ENCODE measurements around the gene LRRC10B. TPM values are rescaled to one million over a fixed set of nuclear protein-coding genes. Genes with fewer than 3 reads are reported as not detected.
A peak's percentile ranks its signal among the peaks of the same experiment; 100 is the strongest.

The LRRC10B gene
- total and polyA plus RNA-seq, 2 experiments from 2014 or later = 0.43 to 0.68 TPM

DNA sequence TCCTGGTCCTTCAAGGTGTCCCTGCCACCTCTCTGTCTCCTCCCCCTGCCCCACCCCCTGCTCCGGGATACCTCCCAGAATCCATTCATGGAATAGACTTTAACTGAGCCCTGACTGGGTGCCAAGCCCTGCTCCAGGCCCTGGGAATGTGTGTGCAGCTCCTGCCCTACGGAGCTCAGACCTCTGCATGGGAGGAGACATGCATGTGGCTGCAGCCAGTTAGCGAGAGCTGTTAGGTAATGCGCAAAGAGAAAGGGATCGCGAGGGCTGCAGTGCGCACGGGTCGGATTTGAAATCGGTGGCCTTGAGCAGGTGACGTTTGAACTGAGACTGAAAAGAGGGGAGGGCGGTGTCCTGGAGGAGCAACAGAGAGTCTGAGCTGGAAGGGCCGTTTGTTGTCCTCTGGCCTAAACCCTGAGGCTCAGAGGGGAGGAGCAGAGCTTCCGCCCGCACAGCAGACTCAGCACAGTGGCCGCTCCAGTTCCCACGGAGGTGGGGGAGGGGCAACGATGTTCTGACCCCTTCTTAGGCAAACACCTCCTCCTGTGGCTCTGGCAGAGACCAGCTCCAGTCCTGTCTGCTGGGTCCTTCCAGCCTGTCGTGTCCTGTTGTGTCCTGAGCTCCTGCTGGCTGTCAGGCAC lies 19.8 kb upstream of the LRRC10B start:
- Histone ChIP-seq H3K4me1 (ENCODE audit: insufficient read depth) (peaks cover 24% of the 10 kb centered on the region), H3K9me3 (ENCODE audit: low read depth) (no peaks in the 10 kb centered on the region), H4K20me1 (ENCODE audit: insufficient read depth, poor library complexity, severe bottlenecking) (no peaks in the 10 kb centered on the region), H3K27me3 (no peaks in the 10 kb centered on the region), H3K36me3 (replicated peaks; ENCODE audit: insufficient read depth, low read depth) (no peaks in the 10 kb centered on the region), H3K4me2 (peak overlapping the region; percentile 66), H3K9me2 (replicated peaks; ENCODE audit: insufficient read depth) (no peaks in the 10 kb centered on the region), H3K79me2 (no peaks in the 10 kb centered on the region), H3K27ac (peak overlapping the region; percentile 26), H2AFZ (peak overlapping the region; percentile 9), H3K4me3 (no peak overlapping the region)
- 9% methylated on average over 19 of the region's 19 CpGs for WGBS (ENCODE audit: low lambda C conversion rate, missing lambda C conversion rate)
- peak; percentile 77 for DNase-seq (ENCODE audit: low spot score)
- TF ChIP-seq EZH2phosphoT487 (IDR thresholded peaks at IDR 0.05; ENCODE audit: low read depth, severe bottlenecking, unreplicated experiment) (no peak), EZH2 (IDR thresholded peaks at IDR 0.05; ENCODE audit: borderline replicate concordance) (no peak)
- TF ChIP-seq, protein P1, sequence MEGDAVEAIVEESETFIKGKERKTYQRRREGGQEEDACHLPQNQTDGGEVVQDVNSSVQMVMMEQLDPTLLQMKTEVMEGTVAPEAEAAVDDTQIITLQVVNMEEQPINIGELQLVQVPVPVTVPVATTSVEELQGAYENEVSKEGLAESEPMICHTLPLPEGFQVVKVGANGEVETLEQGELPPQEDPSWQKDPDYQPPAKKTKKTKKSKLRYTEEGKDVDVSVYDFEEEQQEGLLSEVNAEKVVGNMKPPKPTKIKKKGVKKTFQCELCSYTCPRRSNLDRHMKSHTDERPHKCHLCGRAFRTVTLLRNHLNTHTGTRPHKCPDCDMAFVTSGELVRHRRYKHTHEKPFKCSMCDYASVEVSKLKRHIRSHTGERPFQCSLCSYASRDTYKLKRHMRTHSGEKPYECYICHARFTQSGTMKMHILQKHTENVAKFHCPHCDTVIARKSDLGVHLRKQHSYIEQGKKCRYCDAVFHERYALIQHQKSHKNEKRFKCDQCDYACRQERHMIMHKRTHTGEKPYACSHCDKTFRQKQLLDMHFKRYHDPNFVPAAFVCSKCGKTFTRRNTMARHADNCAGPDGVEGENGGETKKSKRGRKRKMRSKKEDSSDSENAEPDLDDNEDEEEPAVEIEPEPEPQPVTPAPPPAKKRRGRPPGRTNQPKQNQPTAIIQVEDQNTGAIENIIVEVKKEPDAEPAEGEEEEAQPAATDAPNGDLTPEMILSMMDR (IDR thresholded peaks at IDR 0.05; ENCODE audit: poor library complexity) = no peak

DNA sequence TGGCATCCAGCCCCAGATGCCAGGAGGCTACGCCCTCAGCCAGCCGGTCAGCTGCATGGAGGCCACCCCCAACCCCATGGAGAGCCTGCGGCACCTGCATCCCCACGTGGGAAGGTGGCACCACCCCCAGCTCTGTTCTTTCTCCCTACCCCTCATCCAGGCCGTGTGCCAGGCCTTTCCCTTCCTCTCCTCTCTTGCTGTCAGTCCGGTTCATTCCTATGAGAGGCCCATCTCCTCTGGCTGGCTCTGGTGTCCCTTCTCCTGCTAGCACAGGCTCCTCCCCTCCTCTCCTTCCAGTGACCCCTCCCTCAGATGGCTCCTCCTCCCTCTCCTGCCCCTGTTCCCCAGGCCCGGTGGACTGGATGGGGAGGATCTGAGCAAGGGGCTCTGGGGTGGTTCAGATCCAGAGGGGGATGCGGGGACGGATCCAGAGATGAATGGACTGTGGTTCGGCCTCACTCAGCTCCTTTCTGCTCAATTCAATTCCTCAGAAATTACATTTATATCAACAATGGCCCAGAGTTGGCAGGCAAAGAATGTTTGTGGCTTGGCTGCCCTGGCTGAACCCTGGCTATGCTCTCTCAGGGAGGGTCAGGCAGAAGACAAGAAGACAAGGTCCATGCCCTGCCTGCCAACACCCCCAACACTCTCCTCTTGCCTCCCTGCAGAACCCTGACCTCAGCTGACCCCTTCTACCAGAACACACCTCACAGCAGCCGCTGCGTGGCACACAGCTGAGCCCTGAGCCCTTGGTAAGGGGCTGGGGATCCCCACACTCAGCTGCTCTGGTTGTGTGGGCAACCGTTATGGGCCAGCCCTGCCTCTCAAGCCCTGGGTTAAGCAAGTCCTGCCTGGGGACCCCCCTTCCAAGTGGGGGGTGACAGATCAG lies 18.5 kb upstream of the LRRC10B start:
- TF ChIP-seq EZH2 (IDR thresholded peaks at IDR 0.05; ENCODE audit: borderline replicate concordance) (no peak), EZH2phosphoT487 (IDR thresholded peaks at IDR 0.05; ENCODE audit: low read depth, severe bottlenecking, unreplicated experiment) (no peak)
- TF ChIP-seq, protein P1 (IDR thresholded peaks at IDR 0.05; ENCODE audit: poor library complexity) = no peak
- H3K27me3 ChIP-seq = no peaks in the 10 kb centered on the region
- no peaks in the 10 kb centered on the region for H3K79me2 ChIP-seq
- peak overlapping the region; percentile 26 for H3K27ac ChIP-seq
- DNase-seq (ENCODE audit: low spot score) = peak; percentile 73
- no peaks in the 10 kb centered on the region for H3K9me2 ChIP-seq (replicated peaks; ENCODE audit: insufficient read depth)
- H4K20me1 ChIP-seq (ENCODE audit: insufficient read depth, poor library complexity, severe bottlenecking) = no peaks in the 10 kb centered on the region
- H3K36me3 ChIP-seq (replicated peaks; ENCODE audit: insufficient read depth, low read depth) = no peaks in the 10 kb centered on the region
- peaks cover 24% of the 10 kb centered on the region for H3K4me1 ChIP-seq (ENCODE audit: insufficient read depth)
- no peaks in the 10 kb centered on the region for H3K9me3 ChIP-seq (ENCODE audit: low read depth)
- H3K4me3 ChIP-seq = no peak overlapping the region
- no peak overlapping the region for H2AFZ ChIP-seq
- WGBS (ENCODE audit: low lambda C conversion rate, missing lambda C conversion rate) = 65% methylated on average over 13 of the region's 13 CpGs
- H3K4me2 ChIP-seq = peak overlapping the region; percentile 66

DNA sequence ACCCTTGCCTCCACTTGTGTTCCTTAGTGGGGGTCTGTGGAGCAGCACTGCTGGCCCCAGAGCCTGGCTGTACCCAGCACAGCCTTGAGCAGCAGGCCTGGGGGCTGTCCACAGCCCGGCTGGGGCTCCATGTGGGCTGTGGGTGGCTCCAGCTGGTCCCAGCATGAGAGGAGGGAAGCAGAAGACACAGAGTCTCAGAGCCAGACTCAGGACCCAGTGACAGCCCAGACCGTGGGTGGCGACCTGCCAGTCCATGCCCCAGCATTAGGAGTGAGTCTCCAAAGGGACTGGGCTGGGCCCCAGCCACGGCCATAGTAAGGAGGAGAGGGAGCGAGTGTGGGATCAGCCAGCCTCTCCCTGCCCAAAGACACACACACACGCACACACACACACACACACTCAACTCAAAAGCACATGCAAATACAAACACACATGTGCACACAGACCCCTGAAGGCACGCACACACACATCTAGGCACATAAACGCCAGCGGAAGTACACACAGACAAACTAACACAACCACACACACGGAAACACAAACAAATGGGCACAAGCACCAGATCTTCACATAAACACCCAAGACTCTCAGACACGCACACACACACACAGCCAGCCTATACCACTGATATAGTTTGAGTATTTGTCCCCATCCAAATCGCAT lies 16.7 kb upstream of the LRRC10B start:
- Histone ChIP-seq H3K27ac (no peak overlapping the region), H3K4me1 (ENCODE audit: insufficient read depth) (peaks cover 24% of the 10 kb centered on the region), H4K20me1 (ENCODE audit: insufficient read depth, poor library complexity, severe bottlenecking) (no peaks in the 10 kb centered on the region), H3K4me3 (no peak overlapping the region), H3K9me2 (replicated peaks; ENCODE audit: insufficient read depth) (no peaks in the 10 kb centered on the region), H3K36me3 (replicated peaks; ENCODE audit: insufficient read depth, low read depth) (no peaks in the 10 kb centered on the region), H3K9me3 (ENCODE audit: low read depth) (no peaks in the 10 kb centered on the region), H3K27me3 (no peaks in the 10 kb centered on the region), H2AFZ (no peak overlapping the region), H3K4me2 (no peak overlapping the region), H3K79me2 (no peaks in the 10 kb centered on the region)
- DNase-seq (ENCODE audit: low spot score) = no peak
- TF ChIP-seq, protein P1 (IDR thresholded peaks at IDR 0.05; ENCODE audit: poor library complexity) = no peak
- TF ChIP-seq EZH2phosphoT487 (IDR thresholded peaks at IDR 0.05; ENCODE audit: low read depth, severe bottlenecking, unreplicated experiment) (no peak), EZH2 (IDR thresholded peaks at IDR 0.05; ENCODE audit: borderline replicate concordance) (no peak)
- 89% methylated on average over 12 of the region's 12 CpGs for WGBS (ENCODE audit: low lambda C conversion rate, missing lambda C conversion rate)
